SK-N-SH (cell line): ENCODE results near the gene HCST. TPM values are rescaled to one million over a fixed set of nuclear protein-coding genes. Genes with fewer than 3 reads are reported as not detected.

Experiments used
- CTCF ChIA-PET: fragments of 300-600, 350-600 bp; formaldehyde crosslinking; extraction: SDS; loops from one replicate; lab custom pipeline; 2021; lab: Yijun Ruan, JAX
- POLR2A ChIA-PET: fragments of 350-600 bp; sonication (Branson Sonifier 250); formaldehyde crosslinking; extraction: SDS; loops from one replicate; lab custom pipeline; 2020; ENCODE audit warnings: antibody characterized with exemption, inconsistent platforms; lab: Yijun Ruan, JAX
- DNase-seq: peaks from one replicate; pipeline ENCODE4 v3.0.0; 2012
- H2AFZ ChIP-seq: fragments of 200-600 bp; sonication (generic); 2 replicates; pipeline ENCODE4 v1.8.1; 2016; ENCODE audit warnings: antibody characterized with exemption, mild to moderate bottlenecking, low read depth
- H3F3A ChIP-seq: fragments of 200-600 bp; sonication (generic); replicated peaks from 2 replicates; pipeline ENCODE3; 2016; ENCODE audit warnings: antibody characterized with exemption, mild to moderate bottlenecking; ENCODE audit not compliant: insufficient read depth
- H3K27ac ChIP-seq, 2 experiments: fragments of 200-500 bp in 1 of 2; fragments of 200-600 bp in 1 of 2; sonication (Bioruptor generic) in 1 of 2; sonication (generic), shearing (Covaris generic) in 1 of 2; 2 replicates each; pipeline versions ENCODE4 v1.5.1 to v1.6.1; 2014 to 2016; ENCODE audit warnings: low read depth in 2 of 2, inconsistent platforms in 1 of 2, low read length in 1 of 2, mild to moderate bottlenecking in 1 of 2, mixed read lengths in 1 of 2
- H3K27me3 ChIP-seq: fragments of 200-600 bp; sonication (generic), shearing (Covaris generic); 2 replicates; pipeline ENCODE4 v1.6.1; 2016; ENCODE audit warnings: mixed run types; ENCODE audit not compliant: insufficient read depth
- H3K36me3 ChIP-seq, 2 experiments: fragments of 200-500 bp in 1 of 2; fragments of 200-600 bp in 1 of 2; sonication (Bioruptor generic) in 1 of 2; sonication (generic) in 1 of 2; replicated peaks in 1 of 2; 2 replicates each; pipeline versions ENCODE3 to v1.5.1; 2014 to 2016; ENCODE audit warnings: low read length in 1 of 2, mild to moderate bottlenecking in 1 of 2; ENCODE audit not compliant: insufficient read depth in 2 of 2, control insufficient read depth in 1 of 2
- H3K4me1 ChIP-seq, 2 experiments: fragments of 200-500 bp in 1 of 2; fragments of 200-600 bp in 1 of 2; sonication (Bioruptor generic) in 1 of 2; sonication (generic), shearing (Covaris generic) in 1 of 2; 2 replicates each; pipeline versions ENCODE4 v1.5.1 to v1.6.1; 2014 to 2016; ENCODE audit warnings: low read depth in 1 of 2, low read length in 1 of 2, mixed run types in 1 of 2; ENCODE audit not compliant: insufficient read depth in 2 of 2, control insufficient read depth in 1 of 2
- H3K4me2 ChIP-seq: fragments of 200-600 bp; sonication (generic), shearing (Covaris generic); 2 replicates; pipeline ENCODE4 v1.6.1; 2017; ENCODE audit warnings: mixed run types
- H3K4me3 ChIP-seq, 2 experiments: fragments of 200-500 bp in 1 of 2; fragments of 200-600 bp in 1 of 2; sonication (Bioruptor generic) in 1 of 2; sonication (generic), shearing (Covaris generic) in 1 of 2; 2 replicates each; pipeline versions ENCODE4 v1.5.1 to v1.8.1; 2014 to 2016; ENCODE audit warnings: low read depth in 2 of 2, inconsistent platforms in 1 of 2, low read length in 1 of 2, mild to moderate bottlenecking in 1 of 2, mixed read lengths in 1 of 2, moderate library complexity in 1 of 2
- H3K79me2 ChIP-seq: fragments of 200-600 bp; sonication (generic); 2 replicates; pipeline ENCODE4 v1.8.1; 2017; ENCODE audit warnings: mild to moderate bottlenecking; ENCODE audit not compliant: insufficient read depth
- H3K9ac ChIP-seq: fragments of 200-600 bp; sonication (generic); 2 replicates; pipeline ENCODE4 v1.6.1; 2017; ENCODE audit warnings: mixed run types
- H3K9me2 ChIP-seq: fragments of 200-600 bp; sonication (generic); 2 replicates; pipeline ENCODE4 v1.6.1; 2017; ENCODE audit warnings: mixed run types
- H3K9me3 ChIP-seq: fragments of 200-600 bp; sonication (generic); 2 replicates; pipeline ENCODE4 v1.6.1; 2017; ENCODE audit warnings: mixed run types, mild to moderate bottlenecking, moderate library complexity
- H4K20me1 ChIP-seq: fragments of 200-600 bp; sonication (generic); 2 replicates; pipeline ENCODE4 v1.6.1; 2017; ENCODE audit warnings: mild to moderate bottlenecking, mixed run types; ENCODE audit not compliant: insufficient read depth
- JUND ChIP-seq: IDR thresholded peaks from 2 replicates; pipeline ENCODE4 v1.4.0; 2012
- PBX3 ChIP-seq: IDR thresholded peaks from 2 replicates; pipeline ENCODE4; 2012
- RCOR1 ChIP-seq: fragments of 150-350 bp; IDR thresholded peaks from 2 replicates; pipeline ENCODE4 v1.6.1; 2017; ENCODE audit warnings: antibody characterized with exemption, low read length
- REST ChIP-seq: IDR thresholded peaks from 2 replicates; pipeline ENCODE4 v1.6.1; 2012; ENCODE audit warnings: mild to moderate bottlenecking, low read depth, low read length, moderate library complexity
- RXRA ChIP-seq: IDR thresholded peaks from 2 replicates; pipeline ENCODE4 v1.4.0; 2012; ENCODE audit warnings: low read depth, mild to moderate bottlenecking, borderline replicate concordance
- TAF1 ChIP-seq: IDR thresholded peaks from 2 replicates; pipeline ENCODE4 v1.6.1; 2012; ENCODE audit warnings: low read depth, mild to moderate bottlenecking, low read length, moderate library complexity, borderline replicate concordance
- TEAD4 ChIP-seq: IDR thresholded peaks from 2 replicates; pipeline ENCODE4 v1.4.0; 2012; ENCODE audit warnings: mild to moderate bottlenecking, borderline replicate concordance; ENCODE audit not compliant: insufficient read depth
- USF1 ChIP-seq: IDR thresholded peaks from 2 replicates; pipeline ENCODE4 v1.4.0; 2012; ENCODE audit warnings: low read depth, borderline replicate concordance
- USF2 ChIP-seq: fragments of 150-350 bp; IDR thresholded peaks from 2 replicates; pipeline ENCODE4 v1.6.1; 2017; ENCODE audit warnings: antibody characterized with exemption, low read length, low read depth, borderline replicate concordance
- YY1 ChIP-seq: IDR thresholded peaks from 2 replicates; pipeline ENCODE4 v1.4.0; 2012; ENCODE audit warnings: low read depth, mild to moderate bottlenecking
- WGBS: methylation state at CpG from one replicate; pipeline ENCODE4 v1.1.6; 2017; ENCODE audit warnings: low lambda C conversion rate; 5-methylcytosine and 5-hydroxymethylcytosine counted together
- polyA plus RNA-seq, 3 experiments: library from polyadenylated mRNA; depleted of rRNA; stranded (reverse); fragments of >200 nt; gene quantifications; 2 replicates each; pipeline ENCODE4 v1.2.3, GENCODE V29; 2012

Gene HCST
- polyA plus RNA-seq, 1 of the 3 experiments (the other 2 are of a cell fraction) = 0.59 TPM

- WGBS = 91% methylated on average over 28 of the region's 32 CpGs
- Histone ChIP-seq H4K20me1 (no peaks in the 10 kb centered on the region), H3F3A (no peaks in the 10 kb centered on the region)
Observed at GRCh38 chr19:35874392-35874930, 27.9 kb upstream of the HCST start.

GRCh38 chr19:35879068-35879467 lies 23.3 kb upstream of the HCST start:
- no peaks in the 10 kb centered on the region for H3K9me2 ChIP-seq
- CTCF ChIA-PET = interaction anchor here (1.0 kb wide), 2 partner anchors 9 to 53 kb away, joined by 3 to 6 read pairs; no protein-coding TSS in a partner anchor
- no peak overlapping the region for H3K27ac ChIP-seq
- H3K4me1 ChIP-seq = no peaks in the 10 kb centered on the region; a peak in 1 of 4 replicates
- H4K20me1 ChIP-seq = 0 out of 2 replicates have a peak, but pooled peaks cover 5% of the 10 kb centered on the region
- WGBS = 72% methylated on average over 19 of the region's 23 CpGs
- no peak overlapping the region for H2AFZ ChIP-seq
- H3K4me2 ChIP-seq = no peak overlapping the region
- H3K4me3 ChIP-seq = no peak overlapping the region
- no peaks in the 10 kb centered on the region for H3K27me3 ChIP-seq
- no peaks in the 10 kb centered on the region for H3K79me2 ChIP-seq
- H3K36me3 ChIP-seq = peaks cover 0 to 3% of the 10 kb centered on the region in 2 experiments
- H3K9me3 ChIP-seq = no peaks in the 10 kb centered on the region
- no peak for DNase-seq
- H3F3A ChIP-seq = no peaks in the 10 kb centered on the region
- POLR2A ChIA-PET = no interaction called here
- no peak overlapping the region for H3K9ac ChIP-seq
- no peak for TF ChIP-seq YY1
- no peak for TF ChIP-seq RCOR1
- TF ChIP-seq JUND = no peak
- TF ChIP-seq USF1 = no peak
- no peak for TF ChIP-seq TAF1
- TF ChIP-seq TEAD4 = no peak
- TF ChIP-seq REST = no peak
- no peak for TF ChIP-seq PBX3

More at GRCh38 chr19:35874392-35874930, 27.9 kb upstream of the HCST start:
- peaks cover 0 to 3% of the 10 kb centered on the region in 2 experiments for H3K36me3 ChIP-seq
- H3K4me1 ChIP-seq = peaks cover under 1% of the 10 kb centered on the region in 2 experiments; a peak in 1 of 4 replicates
- no peaks in the 10 kb centered on the region for H3K9me2 ChIP-seq
- no peaks in the 10 kb centered on the region for H3K9me3 ChIP-seq
- no peak overlapping the region for H3K4me2 ChIP-seq
- no peak overlapping the region for H3K9ac ChIP-seq
- no peak overlapping the region for H3K4me3 ChIP-seq
- no peak overlapping the region for H2AFZ ChIP-seq
- DNase-seq = no peak
- CTCF ChIA-PET = no interaction called here
- POLR2A ChIA-PET = no interaction called here
- H3K79me2 ChIP-seq = no peaks in the 10 kb centered on the region
- no peak overlapping the region for H3K27ac ChIP-seq
- TF ChIP-seq REST (no peak), RXRA (no peak), USF2 (no peak)
- H3K27me3 ChIP-seq = no peaks in the 10 kb centered on the region
